Measurements from ENCODE around the gene SHANK1.

GRCh38 chr19:50759886-50760285 is 40.3 kb upstream of the SHANK1 start:
- no peak for TF ChIP-seq CTCF (IDR thresholded peaks at IDR 0.05; ENCODE audit: extremely low read depth in 1 of 2, insufficient read depth in 1 of 2, low read depth in 1 of 2, low read length in 2 of 2)
- no peak for TF ChIP-seq FOS (IDR thresholded peaks at IDR 0.05; ENCODE audit: borderline replicate concordance, insufficient read depth, low read length)
- no peak for TF ChIP-seq POLR2A (IDR thresholded peaks at IDR 0.05; ENCODE audit: low read depth, low read length)
- TF ChIP-seq EZH2 (IDR thresholded peaks at IDR 0.05; ENCODE audit: borderline replicate concordance, low read depth, low read length, severe bottlenecking), result no peak
- TF ChIP-seq POLR2AphosphoS5 (IDR thresholded peaks at IDR 0.05; ENCODE audit: insufficient read depth, low read depth, low read length), result no peak

Data from endothelial cell of umbilical vein (primary cell).